GM13977 (cell line): ENCODE data around the gene RHOG.

ENCODE experiments used
- DNase-seq: peaks from one replicate; pipeline ENCODE4 v3.0.0; 2012; ENCODE audit warnings: low spot score
- in situ Hi-C: fragments of 300-500 bp; cut with MboI; formaldehyde crosslinking; loops from one replicate; pipeline ENCODE4 v1.12.0; 2022; ENCODE audit warnings: low sequenced_read_pairs, low pct_unique_long_range_greater_than_20kb, mixed read lengths, inconsistent platforms; ENCODE audit not compliant: unreplicated experiment
- TF ChIP-seq, protein P1 (sequence below): IDR thresholded peaks from 2 replicates; pipeline ENCODE4 v1.5.1; 2012; ENCODE audit warnings: mild to moderate bottlenecking, control low read depth; ENCODE audit not compliant: insufficient read depth; ENCODE audit errors: extremely low read depth, missing control alignments

RHOG gene

DNA sequence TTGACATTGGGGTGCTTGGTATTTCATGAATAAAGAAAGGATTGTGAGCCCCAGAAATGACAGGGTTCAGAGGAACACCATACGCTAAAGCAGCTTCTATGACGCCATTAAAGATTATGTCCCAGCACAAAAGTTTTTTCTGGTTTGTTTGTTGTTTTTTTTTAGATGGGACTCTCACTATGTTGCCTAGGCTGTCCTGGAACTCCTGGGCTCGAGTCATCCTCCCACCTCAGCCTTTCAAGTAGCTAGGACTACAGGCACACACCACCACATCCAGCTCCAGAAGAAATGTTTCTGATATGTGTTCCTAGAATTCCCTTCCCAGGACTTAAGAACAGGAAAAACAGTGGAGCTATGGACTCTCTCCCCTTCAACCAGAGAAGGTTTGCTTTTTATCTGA lies 2.6 kb upstream of the RHOG start:
- TF ChIP-seq, protein P1, sequence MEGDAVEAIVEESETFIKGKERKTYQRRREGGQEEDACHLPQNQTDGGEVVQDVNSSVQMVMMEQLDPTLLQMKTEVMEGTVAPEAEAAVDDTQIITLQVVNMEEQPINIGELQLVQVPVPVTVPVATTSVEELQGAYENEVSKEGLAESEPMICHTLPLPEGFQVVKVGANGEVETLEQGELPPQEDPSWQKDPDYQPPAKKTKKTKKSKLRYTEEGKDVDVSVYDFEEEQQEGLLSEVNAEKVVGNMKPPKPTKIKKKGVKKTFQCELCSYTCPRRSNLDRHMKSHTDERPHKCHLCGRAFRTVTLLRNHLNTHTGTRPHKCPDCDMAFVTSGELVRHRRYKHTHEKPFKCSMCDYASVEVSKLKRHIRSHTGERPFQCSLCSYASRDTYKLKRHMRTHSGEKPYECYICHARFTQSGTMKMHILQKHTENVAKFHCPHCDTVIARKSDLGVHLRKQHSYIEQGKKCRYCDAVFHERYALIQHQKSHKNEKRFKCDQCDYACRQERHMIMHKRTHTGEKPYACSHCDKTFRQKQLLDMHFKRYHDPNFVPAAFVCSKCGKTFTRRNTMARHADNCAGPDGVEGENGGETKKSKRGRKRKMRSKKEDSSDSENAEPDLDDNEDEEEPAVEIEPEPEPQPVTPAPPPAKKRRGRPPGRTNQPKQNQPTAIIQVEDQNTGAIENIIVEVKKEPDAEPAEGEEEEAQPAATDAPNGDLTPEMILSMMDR: no peak
- DNase-seq: no peak
- in situ Hi-C loops: no loop called here

DNA sequence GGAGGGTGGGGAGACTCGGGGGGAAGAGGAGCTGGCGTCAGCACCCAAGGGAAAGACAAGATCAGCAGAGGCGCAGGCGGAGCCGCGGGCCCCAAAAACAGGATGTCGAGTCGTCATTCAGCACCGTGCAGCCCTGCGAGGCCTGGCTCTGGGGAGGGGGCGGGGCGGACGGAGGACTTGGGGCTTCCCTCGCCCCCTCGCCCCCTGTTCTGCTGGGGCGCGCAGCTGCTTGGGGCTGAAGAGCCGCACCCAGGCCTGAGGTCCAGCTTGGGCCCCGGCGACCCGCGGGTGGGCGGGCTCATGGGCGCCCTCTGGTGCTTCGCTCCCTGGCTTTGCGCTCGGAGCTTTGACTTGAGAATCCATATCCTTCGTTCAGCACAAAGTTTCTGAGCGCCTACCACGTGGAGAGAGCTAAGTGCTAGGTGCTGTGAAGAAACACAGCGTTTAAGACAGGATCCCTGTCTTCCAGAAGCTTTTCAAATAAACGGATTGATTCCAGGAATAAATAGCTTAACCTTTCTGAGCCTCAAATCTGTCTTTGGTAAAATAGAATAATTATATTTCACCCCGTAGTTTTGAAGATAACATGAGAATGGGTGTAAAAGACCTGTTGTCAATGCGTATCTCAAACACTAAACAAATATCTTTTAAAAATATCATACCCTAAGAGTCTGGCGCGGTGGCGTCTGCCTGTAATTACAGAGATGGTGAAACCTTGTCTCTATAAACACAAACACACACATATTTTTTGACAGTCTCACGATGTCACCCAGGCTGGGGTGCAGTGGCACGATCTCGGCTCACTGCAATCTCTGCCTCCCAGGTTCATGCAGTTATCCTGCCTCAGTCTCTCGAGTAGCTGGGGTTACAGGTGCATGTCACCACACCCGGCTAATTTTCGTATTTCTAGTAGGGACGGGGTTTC lies 929 bp upstream of the RHOG start:
- in situ Hi-C loops: no loop called here
- TF ChIP-seq, protein P1: peak; percentile 86
- peak; percentile 91 for DNase-seq

DNA sequence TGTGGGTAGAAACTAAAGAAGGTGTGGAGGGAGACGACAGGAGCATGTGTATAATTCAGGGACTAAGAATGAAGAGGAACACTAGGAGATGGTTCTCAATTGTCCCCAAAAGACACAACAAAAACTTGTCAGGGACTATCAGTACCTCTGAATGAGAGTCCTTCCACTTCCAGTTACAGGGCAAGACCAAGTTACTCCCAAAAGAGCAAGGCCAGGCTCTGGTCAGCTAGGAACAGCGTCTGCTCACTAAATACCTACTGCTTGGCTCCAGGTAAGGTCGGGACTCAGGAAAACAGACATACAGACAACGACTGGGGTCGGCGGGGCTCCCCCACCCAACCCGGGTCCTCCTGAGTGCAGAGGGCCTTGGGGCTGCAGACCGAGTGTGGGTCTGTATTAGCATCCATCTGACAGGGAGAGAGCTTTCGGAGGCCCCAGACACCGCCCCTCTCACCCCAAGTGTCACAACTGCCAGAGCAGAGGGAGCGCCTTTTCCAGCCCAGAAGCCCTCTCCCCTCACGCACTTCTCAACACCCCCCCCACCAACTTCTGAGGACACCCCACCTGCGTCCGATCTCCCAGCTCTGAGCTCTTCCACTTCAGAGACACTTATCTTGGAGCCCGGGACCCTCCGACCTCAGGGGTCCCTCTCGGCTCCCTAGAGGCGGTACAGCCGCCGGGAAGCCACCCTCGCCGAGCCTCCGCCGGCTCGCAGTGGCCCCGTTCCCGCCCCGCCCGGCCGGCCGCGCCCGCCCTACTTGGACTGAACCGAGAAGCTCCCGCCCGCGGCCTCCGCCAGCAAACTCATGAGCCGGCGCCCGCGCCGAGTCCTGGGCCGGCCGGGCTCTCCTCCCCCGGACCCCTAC lies 522 bp downstream of the RHOG start:
- no peak for DNase-seq
- in situ Hi-C loops: no loop called here
- TF ChIP-seq, protein P1: no peak

DNA sequence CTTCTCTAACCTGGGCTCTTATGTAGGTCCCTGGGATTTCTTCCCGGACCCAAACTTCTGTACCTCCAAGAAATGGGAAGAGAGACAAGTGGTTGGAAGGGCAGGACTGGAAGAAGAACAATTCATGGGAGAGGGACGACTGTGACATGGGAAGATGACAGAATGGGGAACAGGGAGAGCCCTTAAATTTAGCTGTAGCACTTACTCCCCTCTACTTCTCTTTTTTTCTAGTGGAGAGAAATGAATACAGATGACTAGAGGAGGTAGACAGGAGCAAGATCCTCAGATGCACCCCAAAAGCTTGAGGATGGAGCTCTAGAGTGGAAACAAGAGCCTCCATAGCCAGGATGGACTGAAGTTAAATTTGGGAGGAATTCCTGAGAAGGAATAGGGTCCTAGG lies 2.3 kb downstream of the RHOG start:
- TF ChIP-seq, protein P1: no peak
- in situ Hi-C loops: no loop called here
- no peak for DNase-seq

DNA sequence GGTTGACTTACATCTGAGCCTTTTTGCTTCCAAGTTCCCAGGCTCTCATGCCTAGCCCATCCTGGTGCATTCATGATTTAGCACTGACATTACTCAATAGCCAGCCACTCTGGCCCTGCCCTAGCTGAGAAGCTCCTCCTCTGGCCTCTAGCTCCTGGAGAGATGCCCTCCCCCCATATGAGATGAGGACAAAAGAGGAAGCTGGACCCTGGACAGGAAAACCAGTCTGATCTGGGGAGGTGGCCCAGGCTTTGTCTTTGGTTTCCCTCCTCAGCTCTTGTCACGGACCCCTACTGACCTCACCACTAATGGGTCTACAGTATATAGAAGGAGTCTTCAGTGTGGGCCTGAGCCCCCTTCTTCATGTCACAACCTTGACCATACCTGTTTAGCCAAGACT lies 3.0 kb downstream of the RHOG start:
- no peak for DNase-seq
- in situ Hi-C loops: no loop called here
- TF ChIP-seq, protein P1: no peak

DNA sequence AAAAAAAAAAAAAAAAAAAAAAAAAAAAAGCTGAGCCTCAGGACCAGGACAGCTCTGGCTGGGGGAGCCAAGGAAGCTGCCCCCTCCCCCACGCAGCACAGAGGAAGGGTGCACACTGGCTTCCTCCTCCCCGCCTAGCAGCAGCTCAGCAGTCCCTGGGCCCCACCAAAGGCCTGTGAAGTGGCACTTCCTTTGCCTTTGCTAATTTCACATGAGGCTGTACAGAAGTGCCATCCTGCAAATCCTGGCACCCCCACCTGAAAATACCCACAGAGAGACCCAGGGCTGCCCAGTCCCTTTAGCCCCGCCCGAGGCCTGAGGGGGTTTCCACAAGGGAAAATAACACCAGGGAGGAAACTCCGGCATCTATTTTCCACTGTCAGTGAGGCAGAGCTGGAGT lies 3.9 kb downstream of the RHOG start:
- in situ Hi-C loops: no loop called here
- DNase-seq: no peak
- TF ChIP-seq, protein P1: no peak
